Neural cell (in vitro differentiated cells): ENCODE data around the gene ADARB1.

Experiments
- CTCF ChIP-seq: fragments of 450-650 bp; IDR thresholded peaks from 2 replicates; pipeline ENCODE4 v1.5.1; 2014; ENCODE audit warnings: antibody characterized with exemption, mild to moderate bottlenecking, moderate library complexity; ENCODE audit not compliant: poor library complexity, severe bottlenecking
- EP300 ChIP-seq: fragments of 450-650 bp; conservative IDR thresholded peaks from 2 replicates; pipeline ENCODE4 v1.6.1; 2014; ENCODE audit warnings: antibody characterized with exemption, mild to moderate bottlenecking, moderate library complexity; ENCODE audit not compliant: poor library complexity, severe bottlenecking
- EZH2 ChIP-seq: fragments of 200-600, 300-800 bp; shearing (Covaris generic), sonication (generic); IDR thresholded peaks from 2 replicates; pipeline ENCODE4 v1.6.1; 2014; ENCODE audit warnings: antibody characterized with exemption, low read length, borderline replicate concordance, mild to moderate bottlenecking; ENCODE audit not compliant: insufficient read depth, poor library complexity, severe bottlenecking
- MXI1 ChIP-seq: fragments of 450-650 bp; conservative IDR thresholded peaks from 2 replicates; pipeline ENCODE4 v1.6.1; 2014; ENCODE audit warnings: antibody characterized with exemption, mild to moderate bottlenecking; ENCODE audit not compliant: poor library complexity, severe bottlenecking
- POLR2AphosphoS5 ChIP-seq: IDR thresholded peaks from 2 replicates; pipeline ENCODE4 v1.6.1; 2012
- RAD21 ChIP-seq: fragments of 450-650 bp; conservative IDR thresholded peaks from 2 replicates; pipeline ENCODE4 v1.6.1; 2014; ENCODE audit warnings: antibody characterized with exemption, mild to moderate bottlenecking, moderate library complexity
- REST ChIP-seq: IDR thresholded peaks from 2 replicates; pipeline ENCODE4 v1.6.1; 2012; ENCODE audit warnings: borderline replicate concordance
- SMC3 ChIP-seq: fragments of 450-650 bp; conservative IDR thresholded peaks from 2 replicates; pipeline ENCODE4 v1.6.1; 2014; ENCODE audit warnings: antibody characterized with exemption, mild to moderate bottlenecking, moderate library complexity; ENCODE audit not compliant: poor library complexity
- TAF1 ChIP-seq: IDR thresholded peaks from 2 replicates; pipeline ENCODE4 v1.6.1; 2012; ENCODE audit warnings: low read depth

GRCh38 chr21:45219517-45219916, 145.1 kb downstream of the ADARB1 start:
- no peak for TF ChIP-seq REST
- TF ChIP-seq CTCF = no peak
- TF ChIP-seq EZH2 = no peak
- TF ChIP-seq POLR2AphosphoS5 = no peak
- TF ChIP-seq RAD21 = no peak
- no peak for TF ChIP-seq EP300
- no peak for TF ChIP-seq TAF1
- no peak for TF ChIP-seq SMC3
- no peak for TF ChIP-seq MXI1
